HG02623 (cell line): ENCODE data around the gene CSNK2B.
A peak's percentile ranks its signal among the peaks of the same experiment; 100 is the strongest.

Experiments
- ATAC-seq: cut with Tn5 transposase; IDR thresholded peaks from one replicate; pipeline ENCODE4 v1.9.1; 2021; ENCODE audit warnings: moderate library complexity; ENCODE audit not compliant: unreplicated experiment

The CSNK2B gene

DNA sequence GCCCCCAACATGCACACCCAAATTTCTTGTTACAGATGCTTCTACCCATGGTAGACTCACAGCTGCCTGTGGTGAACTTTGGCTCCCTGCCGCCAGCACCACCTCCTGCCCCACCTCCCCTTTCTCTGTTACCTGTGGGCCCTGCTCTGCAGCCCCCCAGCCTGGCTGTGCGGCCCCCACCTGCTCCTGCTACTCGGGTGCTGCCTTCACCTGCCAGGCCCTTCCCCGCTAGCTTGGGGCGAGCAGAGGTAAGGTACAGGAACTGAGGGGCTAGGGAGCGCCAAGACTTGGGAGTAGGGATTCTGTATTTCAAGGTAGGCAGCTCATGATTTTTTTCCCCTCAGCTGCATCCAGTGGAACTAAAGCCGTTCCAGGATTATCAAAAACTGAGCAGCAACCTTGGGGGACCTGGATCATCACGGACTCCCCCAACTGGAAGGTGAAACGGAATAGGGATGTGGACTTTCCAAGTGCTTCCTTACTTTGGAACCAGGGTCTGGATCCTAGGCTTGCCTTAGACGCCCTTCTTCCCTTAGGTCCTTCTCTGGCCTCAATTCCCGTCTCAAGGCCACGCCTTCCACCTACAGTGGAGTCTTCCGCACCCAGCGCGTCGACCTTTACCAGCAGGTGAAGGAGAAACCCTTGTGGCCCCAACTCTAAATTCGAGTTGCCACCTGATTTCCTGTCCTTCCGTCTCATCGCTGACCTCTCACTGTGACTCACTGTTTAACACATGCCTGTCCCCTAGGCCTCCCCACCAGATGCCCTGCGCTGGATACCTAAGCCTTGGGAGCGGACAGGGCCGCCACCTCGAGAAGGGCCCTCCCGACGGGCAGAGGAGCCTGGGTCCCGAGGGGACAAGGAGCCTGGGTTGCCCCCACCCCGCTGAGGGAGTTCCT lies 28.9 kb upstream of the CSNK2B start:
- no peak for ATAC-seq

DNA sequence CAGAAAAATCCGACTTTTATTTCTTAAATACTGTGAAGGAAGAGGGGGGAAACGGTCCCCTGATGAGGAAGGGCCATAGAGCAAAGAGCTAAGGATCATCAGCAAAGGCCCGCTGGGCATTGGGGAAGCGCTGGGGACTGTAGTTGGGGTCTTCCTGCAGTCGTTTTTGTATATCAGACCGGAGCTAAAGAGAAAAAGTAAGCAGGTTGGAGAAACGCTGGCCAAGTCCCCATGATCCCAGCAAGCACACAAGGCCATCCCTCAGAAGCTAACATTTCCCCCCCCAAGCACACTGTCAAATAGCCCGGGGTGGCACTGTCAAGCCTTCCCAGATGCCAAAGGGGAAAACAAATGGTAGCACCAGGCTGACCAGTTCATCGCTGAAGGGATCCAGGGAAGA lies 26.8 kb upstream of the CSNK2B start:
- ATAC-seq = no peak

- no peak for ATAC-seq
These were observed 26.4 kb upstream of the CSNK2B start for GRCh38 chr6:31639449-31639861.

DNA sequence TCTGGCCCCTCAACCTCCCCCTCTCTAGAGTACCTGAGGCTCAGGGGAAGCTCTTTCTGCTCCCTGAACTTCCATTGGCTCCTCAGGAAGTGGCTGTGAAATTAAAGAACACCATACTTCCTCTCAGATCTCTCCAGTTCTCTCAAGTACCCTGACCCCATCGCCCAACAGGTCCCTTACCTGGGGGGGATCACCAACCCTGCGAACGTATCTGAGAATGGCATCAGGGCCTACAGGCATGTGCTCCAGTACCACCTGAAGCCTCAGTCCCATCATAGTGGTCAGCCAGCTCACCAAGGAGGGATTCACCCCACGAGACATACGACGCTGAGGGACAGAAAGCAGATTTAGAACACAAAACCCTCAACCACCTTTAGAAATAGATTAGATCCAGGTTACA lies 25.3 kb upstream of the CSNK2B start:
- no peak for ATAC-seq

DNA sequence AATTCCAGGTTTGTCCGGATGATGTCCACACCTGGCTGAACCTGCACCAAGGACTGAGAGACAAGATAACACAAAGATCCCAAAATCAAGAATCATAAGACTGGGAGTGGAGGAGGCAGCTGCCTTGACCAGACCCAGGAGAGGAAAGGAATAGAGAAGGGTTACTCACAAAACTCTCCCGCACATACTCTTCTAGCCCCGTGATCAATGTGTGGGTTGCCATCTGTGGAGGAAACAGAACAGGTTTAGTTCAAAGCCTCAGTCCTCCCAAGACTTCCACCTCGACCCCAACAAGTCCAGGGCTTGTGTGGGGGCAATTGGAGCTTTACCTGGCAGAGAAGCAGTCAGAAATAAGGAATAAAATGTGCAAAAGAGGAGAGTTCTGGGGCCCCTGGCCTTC lies 24.5 kb upstream of the CSNK2B start:
- no peak for ATAC-seq

DNA sequence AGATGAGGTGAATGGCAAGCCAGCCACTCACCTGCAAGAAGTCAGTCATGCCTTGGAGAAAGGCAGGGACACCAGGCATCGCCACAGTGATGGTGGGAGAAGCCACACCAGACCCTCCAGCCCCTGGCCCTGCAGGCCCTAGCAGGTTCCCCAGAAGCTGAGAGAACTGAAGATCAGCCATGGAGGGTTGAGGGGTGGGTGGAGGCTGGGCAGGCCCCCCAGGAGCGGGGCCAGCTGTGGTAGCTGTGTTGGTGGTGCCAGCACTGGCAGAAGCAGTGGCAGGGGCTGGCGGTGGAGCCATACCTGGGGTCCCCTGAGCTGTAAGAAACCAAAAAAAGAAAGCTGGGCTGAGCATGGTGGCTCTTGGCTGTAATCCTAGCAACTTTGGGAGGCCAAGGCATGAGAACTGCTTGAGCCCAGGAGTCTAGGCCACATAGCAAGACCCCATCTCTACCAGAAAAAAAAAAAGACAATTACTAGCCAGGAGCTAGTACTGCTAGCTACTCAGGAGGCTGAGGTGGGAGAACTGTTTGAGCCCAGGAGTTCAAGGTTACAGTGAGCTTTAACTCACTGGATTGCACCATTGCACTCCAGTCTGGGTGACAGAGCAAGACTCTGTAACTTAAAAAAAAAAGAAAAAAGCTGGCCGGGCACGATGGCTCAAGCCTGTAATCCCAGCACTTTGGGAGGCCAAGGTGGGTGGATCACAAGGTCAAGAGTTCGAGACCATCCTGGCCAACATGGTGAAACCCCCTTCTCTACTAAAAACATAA lies 22.9 kb upstream of the CSNK2B start:
- no peak for ATAC-seq

DNA sequence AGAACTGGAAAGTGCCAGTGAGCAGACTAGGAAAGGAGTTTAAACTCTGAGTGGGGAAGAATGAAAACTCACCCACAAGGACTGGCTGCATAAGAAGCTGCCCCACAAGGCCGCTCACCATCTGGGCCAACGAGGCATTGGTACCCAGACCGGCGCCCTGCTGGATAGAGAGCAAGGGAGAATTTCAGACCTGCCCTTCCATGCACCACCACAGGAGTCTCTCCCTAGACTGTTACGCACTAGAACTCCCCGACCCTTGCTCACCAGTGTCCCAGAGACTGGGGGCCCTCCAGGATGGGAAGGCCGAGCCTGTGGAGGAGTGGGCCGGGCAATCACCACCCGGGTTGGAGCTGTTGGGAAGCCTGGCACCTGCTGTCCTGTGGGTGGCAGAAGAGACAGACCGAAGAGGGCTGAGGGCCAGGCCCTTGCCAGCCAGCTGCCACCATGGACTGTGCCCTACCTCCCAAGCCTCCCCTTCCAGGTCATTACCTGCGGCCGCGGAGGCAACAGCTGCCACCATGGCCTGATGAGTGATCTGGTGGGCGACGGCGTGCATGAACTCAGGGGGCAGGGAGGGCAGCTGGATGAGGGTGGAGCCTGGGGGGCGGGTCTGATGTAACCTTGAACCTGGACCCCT lies 21.9 kb upstream of the CSNK2B start:
- ATAC-seq = no peak

GRCh38 chr6:31645325-31645724 lies 20.6 kb upstream of the CSNK2B start:
- ATAC-seq = no peak

GRCh38 chr6:31651602-31652191 lies 14.2 kb upstream of the CSNK2B start:
- ATAC-seq = peak; percentile 19

DNA sequence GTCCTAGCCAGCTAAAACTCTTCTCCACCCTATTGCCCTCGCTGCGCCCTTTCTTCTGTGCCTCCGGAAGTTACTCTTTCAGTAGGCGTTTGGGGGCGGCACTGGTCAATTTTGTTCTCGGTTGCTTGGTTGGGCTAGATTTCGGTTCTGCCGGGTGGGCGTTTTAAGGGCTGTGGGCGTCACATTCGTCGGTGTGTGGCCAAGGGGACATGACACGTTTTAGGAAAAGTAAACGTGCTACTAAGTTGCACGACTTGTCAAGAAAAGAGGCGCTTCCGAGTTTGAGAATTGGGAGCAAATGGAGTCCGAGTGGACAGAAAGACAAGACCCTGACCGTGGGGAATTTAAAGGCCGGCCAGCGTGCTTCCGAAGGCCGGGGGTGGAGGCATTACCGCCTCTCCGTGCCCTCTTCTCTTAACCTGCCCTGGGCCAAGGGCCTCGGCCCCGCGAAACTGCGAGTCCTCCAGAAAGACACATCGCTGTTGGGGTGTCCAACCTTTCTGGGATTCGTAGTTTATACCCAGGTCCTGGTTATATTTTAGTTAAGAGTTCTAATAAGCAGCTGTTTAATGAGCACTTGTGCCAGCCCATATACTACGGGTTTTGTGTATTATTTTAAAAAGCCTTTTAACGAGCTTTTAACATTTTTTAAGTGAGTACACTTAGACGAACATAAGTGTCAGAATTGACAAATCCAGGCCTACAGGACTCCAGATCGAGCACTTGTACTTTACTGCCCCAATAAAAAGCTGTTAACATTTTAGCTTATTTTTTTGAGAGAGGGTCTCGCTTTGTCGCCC lies 12.8 kb upstream of the CSNK2B start:
- ATAC-seq = peak; percentile 51

DNA sequence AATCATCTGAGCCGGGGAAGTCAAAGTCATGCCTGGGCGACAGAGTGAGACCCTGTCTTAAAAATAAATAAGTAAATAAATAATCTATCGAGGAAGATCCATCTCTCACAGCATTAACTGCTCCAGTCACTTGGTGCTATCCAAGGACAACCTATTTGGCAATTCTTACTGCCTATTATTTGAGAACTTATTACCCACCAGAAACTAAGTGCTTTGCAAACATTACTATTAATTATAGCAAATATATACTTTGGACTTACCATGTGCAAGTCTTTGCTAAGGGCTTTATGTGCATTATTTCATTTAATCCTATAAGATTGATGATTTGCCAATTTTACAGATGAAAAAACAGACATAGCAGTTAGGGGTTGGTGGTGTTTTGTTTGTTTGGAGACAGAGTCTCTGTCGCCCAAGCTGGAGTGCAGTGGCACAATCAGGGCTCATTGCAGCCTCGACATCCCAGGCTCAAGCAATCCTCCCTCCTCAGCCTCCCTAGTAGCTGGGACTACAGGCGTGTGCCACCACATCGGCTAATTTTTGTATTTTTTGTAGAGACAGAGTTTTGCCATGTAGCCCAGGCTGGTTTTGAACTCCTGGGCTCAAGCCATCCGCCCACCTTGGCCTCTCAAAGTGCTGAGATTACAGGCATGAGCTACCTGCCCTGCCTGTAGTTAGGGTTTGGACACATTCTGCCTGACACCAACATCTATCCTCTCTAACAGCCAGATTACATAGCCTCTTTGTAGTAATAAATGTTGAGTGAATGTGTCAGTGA lies 11.1 kb upstream of the CSNK2B start:
- no peak for ATAC-seq

DNA sequence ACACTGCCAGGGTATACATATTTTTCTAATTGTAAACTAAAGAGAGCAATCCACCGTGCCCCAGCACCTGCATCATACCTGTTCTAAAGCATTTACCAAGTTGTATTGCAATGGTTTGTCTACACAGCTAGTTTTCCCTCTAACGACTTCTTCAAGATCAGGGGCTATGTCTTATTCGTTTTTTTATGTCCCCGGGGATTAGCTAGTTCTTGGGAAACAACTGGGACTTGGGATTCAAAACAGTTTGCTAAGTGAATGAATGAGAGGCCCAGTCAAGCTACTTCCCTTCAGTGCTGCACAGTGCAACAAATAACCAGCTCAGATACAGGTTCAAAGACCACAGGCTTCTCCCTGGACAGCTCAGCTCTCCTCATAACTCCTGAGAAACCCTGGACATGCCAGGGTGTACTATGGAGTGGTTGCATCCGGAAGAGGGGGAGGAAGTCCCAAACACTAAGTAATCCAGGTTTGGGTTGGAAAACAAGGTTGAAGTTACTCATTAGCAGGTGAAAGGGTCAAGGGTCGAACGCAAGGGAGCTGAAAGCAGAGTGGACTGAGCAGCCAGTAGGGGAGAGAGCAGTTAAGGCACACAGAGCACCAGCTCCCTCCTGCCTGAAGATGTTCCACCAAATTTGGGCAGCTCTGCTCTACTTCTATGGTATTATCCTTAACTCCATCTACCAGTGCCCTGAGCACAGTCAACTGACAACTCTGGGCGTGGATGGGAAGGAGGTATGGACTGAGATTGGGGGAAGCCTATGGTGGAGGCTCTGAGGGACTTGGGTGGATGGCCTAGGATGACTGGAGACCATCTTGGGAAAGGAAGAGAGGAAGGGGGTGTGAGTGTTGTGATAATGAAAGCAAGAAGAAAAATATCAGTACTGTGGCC lies 10.3 kb upstream of the CSNK2B start, which contains the start of gene APOM:
Gene APOM, plus strand, starts transcription at position 546 of the 889 bp plus-strand sequence. Its CDS starts 73 bp downstream, at position 619.
- no peak for ATAC-seq

DNA sequence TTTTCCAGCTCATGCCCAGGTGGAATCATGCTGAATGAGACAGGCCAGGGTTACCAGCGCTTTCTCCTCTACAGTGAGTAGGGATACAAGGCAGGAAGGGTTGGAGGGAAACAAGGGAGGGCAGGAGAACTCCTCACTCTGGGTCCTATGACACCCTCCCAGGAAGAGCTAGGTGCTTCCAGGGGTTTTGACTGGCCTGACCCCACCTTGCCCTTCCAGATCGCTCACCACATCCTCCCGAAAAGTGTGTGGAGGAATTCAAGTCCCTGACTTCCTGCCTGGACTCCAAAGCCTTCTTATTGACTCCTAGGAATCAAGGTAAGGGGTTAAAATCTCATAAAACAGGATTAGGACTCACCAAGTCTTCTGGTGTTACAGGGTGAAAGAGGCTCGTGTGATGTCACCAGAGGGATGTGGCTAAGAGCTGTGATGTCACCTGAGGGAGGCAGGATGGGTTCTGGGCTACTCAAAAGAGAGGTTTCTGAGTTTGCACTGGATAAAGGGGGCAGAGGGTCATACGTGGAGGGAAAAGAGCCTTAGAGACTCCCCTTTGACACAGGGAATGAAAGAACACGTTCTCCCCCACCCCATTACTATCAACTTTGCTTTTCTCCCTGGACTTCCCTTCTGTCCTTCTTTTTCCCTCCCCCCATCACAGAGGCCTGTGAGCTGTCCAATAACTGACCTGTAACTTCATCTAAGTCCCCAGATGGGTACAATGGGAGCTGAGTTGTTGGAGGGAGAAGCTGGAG lies 8.3 kb upstream of the CSNK2B start:
- ATAC-seq = no peak

DNA sequence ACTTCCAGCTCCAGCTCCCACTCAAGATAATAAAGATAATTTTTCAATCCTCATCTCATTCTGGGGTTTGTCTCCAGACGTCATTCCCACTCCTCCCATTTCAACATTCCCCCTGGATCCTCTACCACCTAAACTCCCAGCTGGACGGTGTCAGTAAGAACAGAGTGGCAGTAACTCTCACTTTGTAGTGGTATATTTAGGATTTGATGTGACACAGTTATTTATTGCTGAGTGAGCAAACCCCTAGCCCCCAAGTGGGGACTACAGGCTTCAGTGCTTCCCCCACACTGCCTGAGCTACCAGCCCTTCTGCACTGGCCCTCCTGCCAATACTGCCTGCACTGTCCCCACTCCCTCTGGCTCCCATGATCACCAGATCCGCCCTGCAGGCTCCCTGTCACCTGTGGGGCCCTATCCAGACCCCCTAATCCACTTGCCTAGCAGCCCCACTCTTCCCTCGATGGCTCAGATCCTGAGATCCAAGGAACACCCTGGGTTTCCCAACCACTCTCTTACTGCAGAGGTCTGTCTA lies 7.7 kb upstream of the CSNK2B start:
- ATAC-seq = no peak

GRCh38 chr6:31658983-31659648 lies 6.8 kb upstream of the CSNK2B start:
- no peak for ATAC-seq

DNA sequence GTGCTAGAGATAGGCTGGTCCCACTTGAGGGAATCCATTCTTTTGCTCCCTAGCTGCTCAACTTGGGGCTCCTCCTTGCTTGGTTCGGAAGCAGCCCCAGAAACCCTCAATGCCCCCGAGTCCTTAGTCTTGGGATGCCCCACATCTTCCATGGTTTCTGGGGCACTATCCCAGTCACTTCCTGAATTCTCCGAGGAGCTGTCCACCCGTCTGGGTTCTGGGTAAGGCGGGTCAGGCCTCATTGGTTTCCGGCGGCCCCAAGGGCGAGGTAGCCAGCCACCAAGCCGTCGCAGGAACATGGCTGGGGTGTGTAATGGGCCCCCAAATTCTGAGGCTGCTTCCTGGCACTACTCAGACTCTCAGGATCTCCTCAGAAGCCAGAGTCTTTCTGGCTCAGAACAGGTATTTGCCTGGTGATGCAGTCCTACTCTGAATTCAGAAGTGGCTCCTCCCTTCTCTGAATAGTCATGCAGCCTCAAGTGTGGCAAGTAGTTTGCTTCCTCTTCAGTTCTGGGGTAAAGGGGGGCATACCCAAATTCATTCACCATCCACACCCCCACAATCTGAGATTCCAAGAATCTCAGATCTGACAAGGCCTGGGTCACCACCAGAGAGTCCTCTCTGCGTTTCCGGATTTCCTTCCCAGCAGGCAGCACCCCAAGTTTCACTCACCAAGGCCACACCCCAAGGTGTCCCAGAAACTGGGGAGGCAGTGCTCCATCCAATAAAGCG lies 6.1 kb upstream of the CSNK2B start:
- no peak for ATAC-seq
